ENCODE results near the gene C5orf52. TPM values are rescaled to one million over a fixed set of nuclear protein-coding genes. Genes with fewer than 3 reads are reported as not detected.
A peak's percentile ranks its signal among the peaks of the same experiment; 100 is the strongest.
"Not testable (repeated sequence)": the region's sequence is repeated elsewhere in the genome, so short reads cannot be mapped to it uniquely, and the experiment has no call there.

Gene C5orf52
- total RNA-seq, 4 donors from 2014 or later: not detected

DNA sequence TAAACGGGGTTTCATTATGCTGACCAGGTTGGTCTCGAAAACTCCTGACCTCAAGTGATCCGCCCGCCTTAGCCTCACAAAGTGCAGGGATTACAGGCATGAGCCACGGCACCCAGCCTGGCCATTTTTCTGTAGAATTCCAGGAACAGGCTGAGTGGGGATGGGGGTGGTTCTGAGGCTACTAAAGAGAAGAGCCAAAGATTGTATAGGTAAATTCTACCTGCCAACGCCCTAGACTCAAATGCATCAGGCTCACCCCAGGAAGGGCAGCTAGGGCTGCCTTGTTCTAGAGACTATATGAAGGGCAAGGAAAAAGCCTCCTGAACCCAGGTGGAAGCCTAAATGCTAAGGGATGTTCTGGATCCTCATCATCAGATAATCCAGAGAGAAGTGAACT, 1.6 kb upstream of the C5orf52 start:
- DNase-seq: no peak
- Histone ChIP-seq H3K36me3 (no peaks in the 10 kb centered on the region), H3K4me3 (no peak overlapping the region), H3K9me3 (no peaks in the 10 kb centered on the region), H3K27ac (no peak overlapping the region), H3K4me1 (no peaks in the 10 kb centered on the region), H3K27me3 (no peaks in the 10 kb centered on the region)
- intact Hi-C loops (cut with DNase I; ENCODE audit: low total_unique reads): no loop called here
- TF ChIP-seq, protein P1, sequence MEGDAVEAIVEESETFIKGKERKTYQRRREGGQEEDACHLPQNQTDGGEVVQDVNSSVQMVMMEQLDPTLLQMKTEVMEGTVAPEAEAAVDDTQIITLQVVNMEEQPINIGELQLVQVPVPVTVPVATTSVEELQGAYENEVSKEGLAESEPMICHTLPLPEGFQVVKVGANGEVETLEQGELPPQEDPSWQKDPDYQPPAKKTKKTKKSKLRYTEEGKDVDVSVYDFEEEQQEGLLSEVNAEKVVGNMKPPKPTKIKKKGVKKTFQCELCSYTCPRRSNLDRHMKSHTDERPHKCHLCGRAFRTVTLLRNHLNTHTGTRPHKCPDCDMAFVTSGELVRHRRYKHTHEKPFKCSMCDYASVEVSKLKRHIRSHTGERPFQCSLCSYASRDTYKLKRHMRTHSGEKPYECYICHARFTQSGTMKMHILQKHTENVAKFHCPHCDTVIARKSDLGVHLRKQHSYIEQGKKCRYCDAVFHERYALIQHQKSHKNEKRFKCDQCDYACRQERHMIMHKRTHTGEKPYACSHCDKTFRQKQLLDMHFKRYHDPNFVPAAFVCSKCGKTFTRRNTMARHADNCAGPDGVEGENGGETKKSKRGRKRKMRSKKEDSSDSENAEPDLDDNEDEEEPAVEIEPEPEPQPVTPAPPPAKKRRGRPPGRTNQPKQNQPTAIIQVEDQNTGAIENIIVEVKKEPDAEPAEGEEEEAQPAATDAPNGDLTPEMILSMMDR (IDR thresholded peaks at IDR 0.05): no peak
- TF ChIP-seq POLR2A (IDR thresholded peaks at IDR 0.05): no peak

DNA sequence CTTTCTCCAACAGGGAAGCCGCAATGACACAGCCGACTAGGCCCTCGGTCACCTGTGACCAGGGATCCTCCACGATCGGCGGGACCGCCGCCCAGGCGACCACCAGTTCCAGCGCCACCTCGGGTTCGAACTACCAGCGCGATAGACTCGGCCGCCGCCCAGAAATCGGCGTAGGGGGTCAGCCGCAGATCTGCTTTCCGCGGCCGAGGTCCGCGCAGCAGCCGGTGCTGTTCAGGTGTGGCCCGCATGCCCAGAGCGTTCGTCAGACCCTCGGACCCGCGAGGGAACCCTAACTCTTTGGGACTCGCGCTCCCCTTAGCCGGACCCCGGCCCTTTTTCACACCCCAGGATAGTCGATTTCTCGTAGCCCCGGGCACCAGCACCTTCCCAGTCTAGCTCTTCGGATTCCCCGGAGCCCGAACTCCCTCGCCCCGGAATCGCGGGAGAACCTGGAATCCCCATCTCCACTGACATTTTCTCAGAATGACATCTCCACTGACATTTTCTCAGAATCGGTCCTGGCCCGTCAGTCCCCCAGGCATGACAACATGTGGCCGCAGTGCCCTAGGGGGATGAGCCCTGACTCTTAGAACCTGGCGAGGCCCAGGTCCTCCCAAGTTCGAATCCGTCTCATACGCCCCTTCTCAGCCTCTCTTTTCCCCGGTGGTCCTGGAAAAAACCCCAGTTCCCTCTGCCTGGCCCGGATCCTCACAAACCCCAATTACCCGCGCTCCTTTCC, 428 bp downstream of the C5orf52 start:
- H3K27me3 ChIP-seq: no peaks in the 10 kb centered on the region
- peak overlapping the region; percentile 34 to 39 for H3K4me3 ChIP-seq
- no peaks in the 10 kb centered on the region for H3K9me3 ChIP-seq
- DNase-seq: no peak
- intact Hi-C loops (cut with DNase I; ENCODE audit: low total_unique reads): no loop called here
- TF ChIP-seq, protein P1 (IDR thresholded peaks at IDR 0.05): no peak
- no peak for TF ChIP-seq POLR2A (IDR thresholded peaks at IDR 0.05)
- no peak overlapping the region for H3K27ac ChIP-seq
- H3K36me3 ChIP-seq: no peaks in the 10 kb centered on the region
- no peaks in the 10 kb centered on the region for H3K4me1 ChIP-seq

DNA sequence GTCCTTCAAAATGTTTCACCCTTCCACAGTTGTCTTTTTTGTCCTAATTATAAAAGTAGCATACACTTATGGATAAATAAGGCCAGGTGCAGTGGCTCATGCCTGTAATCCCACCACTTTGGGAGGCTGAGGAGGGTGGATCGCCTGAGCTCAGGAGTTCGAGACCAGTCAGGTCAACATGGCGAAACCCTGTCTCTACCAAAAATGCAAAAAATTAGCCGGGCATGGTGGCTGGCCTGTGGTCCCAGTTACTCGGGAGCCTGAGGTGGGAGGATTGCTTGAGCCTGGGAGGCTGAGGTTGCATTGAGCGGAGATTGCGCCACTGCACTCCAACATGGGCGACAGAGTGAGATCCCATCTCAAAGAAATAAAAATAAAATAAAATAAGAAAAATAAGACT, 1.6 kb downstream of the C5orf52 start:
- no peaks in the 10 kb centered on the region for H3K27me3 ChIP-seq

GRCh38 chr5:157674351-157674750, 3.0 kb downstream of the C5orf52 start:
- H3K4me3 ChIP-seq; H3K36me3 ChIP-seq; intact Hi-C loops (cut with DNase I; ENCODE audit: low total_unique reads); H3K27ac ChIP-seq; H3K9me3 ChIP-seq; H3K4me1 ChIP-seq; H3K27me3 ChIP-seq; DNase-seq: not testable (repeated sequence)

More for the DNA sequence above, 1.6 kb downstream of the C5orf52 start:
- no peak overlapping the region for H3K4me3 ChIP-seq
- H3K27ac ChIP-seq: no peak overlapping the region
- DNase-seq: no peak
- H3K36me3 ChIP-seq: no peaks in the 10 kb centered on the region
- intact Hi-C loops (cut with DNase I; ENCODE audit: low total_unique reads): no loop called here
- no peaks in the 10 kb centered on the region for H3K9me3 ChIP-seq
- no peaks in the 10 kb centered on the region for H3K4me1 ChIP-seq
- TF ChIP-seq, protein P1 (IDR thresholded peaks at IDR 0.05): no peak
- no peak for TF ChIP-seq POLR2A (IDR thresholded peaks at IDR 0.05)

- Histone ChIP-seq H3K36me3 (no peaks in the 10 kb centered on the region), H3K9me3 (no peaks in the 10 kb centered on the region), H3K27me3 (no peaks in the 10 kb centered on the region), H3K4me1 (no peaks in the 10 kb centered on the region), H3K4me3 (no peak overlapping the region), H3K27ac (no peak overlapping the region)
- intact Hi-C loops (cut with DNase I; ENCODE audit: low total_unique reads): no loop called here
- DNase-seq: no peak
- TF ChIP-seq, protein P1 (IDR thresholded peaks at IDR 0.05): no peak
- no peak for TF ChIP-seq POLR2A (IDR thresholded peaks at IDR 0.05)
Measured at GRCh38 chr5:157677931-157678330, 6.6 kb downstream of the C5orf52 start.

Measured in uterus (tissue), 4 donors.